Ishikawa (cell line): Measurements from ENCODE around the gene ERCC6L2.

Source experiments
- CREB1 ChIP-seq: IDR thresholded peaks from 2 replicates; pipeline ENCODE4 v1.6.1; 2012; ENCODE audit warnings: low read depth
- EP300 ChIP-seq: IDR thresholded peaks from 2 replicates; pipeline ENCODE4 v1.6.1; 2012; ENCODE audit warnings: borderline replicate concordance
- NFIC ChIP-seq: IDR thresholded peaks from 2 replicates; pipeline ENCODE4 v1.6.1; 2012
- TEAD4 ChIP-seq: IDR thresholded peaks from 2 replicates; pipeline ENCODE4 v1.6.1; 2012

GRCh38 chr9:95903398-95903797 lies 27.9 kb downstream of the ERCC6L2 start:
- TF ChIP-seq NFIC (peak; percentile 50; the same call in 1 of the 2 replicates), CREB1 (no peak), TEAD4 (no peak), EP300 (no peak)
